Liver (tissue), 3 donors: ENCODE results near the gene LYPD4.

Experiments
- EGR1 ChIP-seq, 2 donors: IDR thresholded peaks; 2 replicates each; pipeline ENCODE4 v1.6.1; 2016 to 2018; ENCODE audit warnings: antibody characterized with exemption in 2 of 2, low read depth in 2 of 2
- GABPA ChIP-seq, 2 donors: IDR thresholded peaks in 1 of 2; conservative IDR thresholded peaks in 1 of 2; 2 replicates each; pipeline ENCODE4 v1.6.1; 2016; ENCODE audit warnings: antibody characterized with exemption in 2 of 2, mild to moderate bottlenecking in 1 of 2, moderate library complexity in 1 of 2
- JUND ChIP-seq, 2 donors: IDR thresholded peaks; 2 replicates each; pipeline ENCODE4 v1.6.1; 2016; ENCODE audit warnings: antibody characterized with exemption in 2 of 2
- MAX ChIP-seq: IDR thresholded peaks from 2 replicates; pipeline ENCODE4 v1.6.1; 2016; ENCODE audit warnings: antibody characterized with exemption
- SP1 ChIP-seq: IDR thresholded peaks from 2 replicates; pipeline ENCODE4 v1.6.1; 2018; ENCODE audit warnings: antibody characterized with exemption, mild to moderate bottlenecking
- TAF1 ChIP-seq: conservative IDR thresholded peaks from 2 replicates; pipeline ENCODE4 v1.6.1; 2016; ENCODE audit warnings: antibody characterized with exemption, mild to moderate bottlenecking
- TF ChIP-seq, protein P1 (sequence below): fragments of 150-350 bp; IDR thresholded peaks from 2 replicates; pipeline ENCODE4 v1.5.1; 2017; ENCODE audit warnings: improper control_type of control experiment, low read depth, low read length; ENCODE audit not compliant: missing input control
- donor health status: healthy.
- donor health status: healthy.

DNA sequence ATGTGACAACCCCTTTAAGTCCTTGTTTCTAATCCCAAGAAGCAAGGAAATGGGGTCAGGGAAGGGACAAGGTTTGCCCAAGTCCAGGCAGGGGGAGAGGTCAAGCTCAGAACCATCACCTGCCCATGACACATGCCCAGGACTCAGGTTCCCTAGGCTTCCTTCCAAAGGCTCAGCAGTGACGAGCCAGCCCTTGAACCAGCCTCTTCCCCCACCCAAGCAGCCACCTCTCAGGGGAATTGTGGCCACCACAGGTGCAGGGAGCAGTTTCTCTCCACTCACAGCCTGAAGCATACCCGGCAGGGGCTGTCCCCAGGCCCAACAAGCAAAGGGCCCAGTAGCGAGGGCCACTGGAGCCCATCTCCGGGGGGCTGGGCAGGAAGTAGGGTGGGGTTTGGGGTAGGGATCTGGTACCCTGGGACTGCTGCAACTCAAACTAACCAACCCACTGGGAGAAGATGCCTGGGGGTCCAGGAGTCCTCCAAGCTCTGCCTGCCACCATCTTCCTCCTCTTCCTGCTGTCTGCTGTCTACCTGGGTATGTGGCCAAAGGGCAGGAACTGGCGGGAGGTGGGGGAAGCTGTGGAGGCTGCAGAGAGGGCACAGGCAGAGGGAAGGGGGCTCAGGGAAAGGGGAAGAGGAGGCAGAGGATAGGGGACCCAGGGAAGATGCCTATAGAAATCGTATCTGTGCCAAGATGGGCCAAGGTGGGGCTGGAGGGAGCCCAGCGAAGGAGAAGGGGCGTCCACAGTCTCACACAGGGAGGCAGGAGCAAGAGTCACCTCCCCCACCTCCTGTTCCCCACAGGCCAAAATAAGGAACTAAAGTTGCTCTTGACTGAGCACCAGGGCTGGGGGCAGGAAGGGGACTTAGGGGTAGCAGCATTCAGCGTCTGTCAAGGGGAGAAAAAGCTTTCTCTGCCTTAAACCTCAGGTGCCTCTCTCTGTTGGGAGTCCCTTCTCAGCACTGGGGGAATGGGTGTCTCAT lies 32.7 kb upstream of the LYPD4 start, which contains the start of gene CD79A:
- TF ChIP-seq, protein P1, sequence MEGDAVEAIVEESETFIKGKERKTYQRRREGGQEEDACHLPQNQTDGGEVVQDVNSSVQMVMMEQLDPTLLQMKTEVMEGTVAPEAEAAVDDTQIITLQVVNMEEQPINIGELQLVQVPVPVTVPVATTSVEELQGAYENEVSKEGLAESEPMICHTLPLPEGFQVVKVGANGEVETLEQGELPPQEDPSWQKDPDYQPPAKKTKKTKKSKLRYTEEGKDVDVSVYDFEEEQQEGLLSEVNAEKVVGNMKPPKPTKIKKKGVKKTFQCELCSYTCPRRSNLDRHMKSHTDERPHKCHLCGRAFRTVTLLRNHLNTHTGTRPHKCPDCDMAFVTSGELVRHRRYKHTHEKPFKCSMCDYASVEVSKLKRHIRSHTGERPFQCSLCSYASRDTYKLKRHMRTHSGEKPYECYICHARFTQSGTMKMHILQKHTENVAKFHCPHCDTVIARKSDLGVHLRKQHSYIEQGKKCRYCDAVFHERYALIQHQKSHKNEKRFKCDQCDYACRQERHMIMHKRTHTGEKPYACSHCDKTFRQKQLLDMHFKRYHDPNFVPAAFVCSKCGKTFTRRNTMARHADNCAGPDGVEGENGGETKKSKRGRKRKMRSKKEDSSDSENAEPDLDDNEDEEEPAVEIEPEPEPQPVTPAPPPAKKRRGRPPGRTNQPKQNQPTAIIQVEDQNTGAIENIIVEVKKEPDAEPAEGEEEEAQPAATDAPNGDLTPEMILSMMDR: no peak
- TF ChIP-seq MAX (no peak), SP1 (no peak), TAF1 (no peak), JUND (IDR thresholded peaks at IDR 0.05) (no peak), EGR1 (IDR thresholded peaks at IDR 0.05; ENCODE audit: low read depth in 2 of 2) (no peak), GABPA (IDR thresholded peaks at IDR 0.05 in 1 of 2, conservative IDR thresholded peaks at IDR 0.05 in 1 of 2) (no peak)
